Kidney tubule cell (primary cell): ENCODE measurements around the gene CSNK1E.

Experiments
- DNase-seq: peaks from one replicate; pipeline ENCODE4 v3.0.0-alpha.2; 2018; ENCODE audit warnings: low spot score

CSNK1E gene

DNA sequence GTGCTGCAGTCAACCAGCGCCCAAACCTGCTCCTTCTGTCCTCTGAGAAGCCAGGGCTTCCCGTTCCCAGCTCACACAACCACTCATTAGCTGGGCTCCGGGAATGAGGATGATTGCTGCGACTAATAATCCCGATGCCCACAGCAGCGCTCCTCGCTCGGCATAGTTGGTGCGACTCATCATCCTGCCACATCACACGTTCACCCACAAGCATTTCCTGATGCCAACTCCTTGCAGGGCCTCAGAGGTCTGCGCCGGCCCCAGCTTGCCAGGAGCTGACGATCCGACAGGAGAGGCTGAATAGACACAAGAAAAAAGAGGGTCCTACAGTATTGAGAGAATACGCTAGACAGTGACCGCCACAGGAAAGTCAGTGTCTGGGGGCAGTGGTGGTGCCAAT lies 10.6 kb upstream of the CSNK1E start:
- peak; percentile 84 for DNase-seq

DNA sequence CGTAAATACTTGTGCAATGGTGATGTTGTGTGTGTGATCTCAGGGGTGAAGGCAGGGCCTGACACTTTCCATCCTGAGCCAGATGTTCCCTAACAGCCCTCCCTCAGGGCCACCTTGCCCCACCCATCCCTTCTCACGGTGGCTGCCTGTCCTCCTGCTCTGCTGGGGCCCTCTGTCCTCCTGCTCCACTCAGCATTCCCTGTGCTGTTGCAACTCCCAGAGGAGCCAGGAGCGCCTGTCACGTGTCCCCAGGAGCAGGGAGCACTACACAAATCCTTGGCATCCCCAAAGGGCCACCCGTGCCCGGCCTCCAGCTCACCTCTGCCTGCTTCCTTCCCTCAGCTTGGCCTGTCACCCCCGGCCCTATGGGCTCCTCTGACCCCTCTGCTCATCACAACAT lies 10.2 kb upstream of the CSNK1E start:
- no peak for DNase-seq

DNA sequence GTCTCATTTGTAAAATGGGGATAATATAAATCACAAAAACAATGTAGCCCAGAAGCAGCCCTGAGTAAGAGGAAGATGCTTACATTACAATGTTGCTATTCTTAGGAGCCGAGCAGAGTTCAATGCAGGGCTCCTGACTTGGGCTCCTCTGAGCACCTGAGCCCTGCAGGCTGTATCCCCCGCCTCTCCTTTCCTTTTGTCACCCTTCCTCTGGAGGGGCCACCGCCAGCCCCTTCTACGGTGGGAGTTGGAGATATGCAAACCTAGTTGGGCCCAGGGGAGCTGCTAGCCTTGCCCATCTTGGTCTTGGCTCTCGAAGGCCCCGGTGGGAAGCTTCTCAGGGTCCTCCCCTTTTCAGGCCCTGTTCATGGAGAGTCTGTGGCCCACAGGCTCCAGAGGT lies 8.4 kb upstream of the CSNK1E start:
- DNase-seq: no peak

DNA sequence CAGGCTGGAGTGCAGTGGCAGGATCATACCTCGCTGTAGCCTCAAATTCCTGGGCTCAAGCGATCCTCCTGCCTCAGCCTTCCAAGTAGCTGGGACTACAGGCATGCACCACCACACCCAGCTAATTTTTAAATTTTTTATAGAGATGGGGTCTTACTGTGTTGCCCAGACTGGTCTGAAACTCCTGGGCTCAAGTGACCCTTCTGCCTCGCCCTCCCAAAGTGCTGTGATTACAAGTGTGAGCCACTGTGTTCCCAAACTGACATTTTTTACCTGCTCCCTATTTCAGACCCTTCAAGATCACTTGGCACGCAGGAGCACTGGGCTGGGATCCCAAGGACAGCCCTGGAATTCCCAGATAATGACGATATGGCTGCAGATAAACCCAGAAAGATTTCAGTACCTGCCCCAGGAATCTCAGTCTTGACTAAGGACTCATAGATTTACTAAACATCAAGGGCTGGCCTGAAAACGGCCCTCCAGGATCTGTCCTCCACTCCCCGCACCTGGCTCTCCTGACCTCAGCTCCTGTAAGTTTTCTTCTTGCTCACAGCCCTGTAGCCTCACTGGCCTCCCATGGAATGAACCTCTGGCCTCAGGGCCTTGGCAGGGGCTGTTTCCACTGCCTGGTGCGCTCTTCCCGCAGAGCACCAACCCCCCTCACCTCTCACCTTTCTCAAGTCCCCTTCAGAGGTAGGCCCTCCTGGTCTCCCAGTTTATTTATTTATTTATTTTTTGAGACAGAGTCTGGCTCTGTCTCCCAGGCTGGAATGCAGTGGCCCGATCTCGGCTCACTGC lies 3.6 kb upstream of the CSNK1E start:
- DNase-seq: no peak

DNA sequence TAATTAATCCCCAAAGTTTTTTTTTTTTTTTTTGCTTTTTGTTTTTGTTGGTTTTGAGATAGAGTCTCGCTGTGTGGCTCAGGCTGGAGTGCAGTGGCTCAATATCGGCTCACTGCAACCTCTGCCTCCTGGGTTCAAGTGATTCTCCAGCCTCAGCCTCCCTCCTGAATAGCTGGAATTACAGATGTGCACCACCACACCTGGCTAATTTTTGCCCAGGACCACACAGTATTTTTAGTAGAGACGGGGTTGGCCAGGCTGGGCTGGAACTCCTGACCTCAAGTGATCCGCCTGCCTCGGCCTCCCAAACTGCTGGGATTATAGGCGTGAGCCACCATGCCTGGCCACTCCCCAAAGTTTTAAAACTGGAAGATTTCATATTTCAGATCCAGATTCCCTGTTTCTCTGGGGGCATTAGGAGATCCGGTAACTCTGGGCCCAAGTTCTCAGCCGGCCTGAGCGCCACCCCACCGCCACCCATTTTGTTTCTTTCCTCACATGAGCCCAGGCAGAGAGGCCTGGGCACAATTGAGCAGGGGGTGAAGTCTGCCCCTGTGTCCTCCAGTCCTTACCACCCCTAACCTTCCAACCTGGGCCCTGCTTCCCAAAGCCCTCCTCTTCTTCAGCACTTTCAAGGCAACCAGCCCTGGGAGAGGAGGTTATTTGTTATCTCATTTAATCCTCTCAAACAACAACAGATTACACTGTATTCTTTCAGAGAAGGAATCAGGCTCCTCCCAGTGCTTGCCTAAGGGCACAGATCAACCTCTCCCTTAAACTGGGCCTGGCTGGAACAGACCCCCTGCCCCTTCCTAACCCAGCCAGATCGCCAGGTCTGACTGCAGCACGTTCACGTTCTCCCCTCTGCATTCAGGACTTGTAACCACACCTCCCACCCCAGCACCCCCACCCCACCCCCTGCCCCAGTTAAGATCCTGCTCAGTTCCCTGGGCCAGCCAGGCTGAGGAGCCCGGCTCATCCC lies 1.9 kb upstream of the CSNK1E start:
- DNase-seq: no peak

DNA sequence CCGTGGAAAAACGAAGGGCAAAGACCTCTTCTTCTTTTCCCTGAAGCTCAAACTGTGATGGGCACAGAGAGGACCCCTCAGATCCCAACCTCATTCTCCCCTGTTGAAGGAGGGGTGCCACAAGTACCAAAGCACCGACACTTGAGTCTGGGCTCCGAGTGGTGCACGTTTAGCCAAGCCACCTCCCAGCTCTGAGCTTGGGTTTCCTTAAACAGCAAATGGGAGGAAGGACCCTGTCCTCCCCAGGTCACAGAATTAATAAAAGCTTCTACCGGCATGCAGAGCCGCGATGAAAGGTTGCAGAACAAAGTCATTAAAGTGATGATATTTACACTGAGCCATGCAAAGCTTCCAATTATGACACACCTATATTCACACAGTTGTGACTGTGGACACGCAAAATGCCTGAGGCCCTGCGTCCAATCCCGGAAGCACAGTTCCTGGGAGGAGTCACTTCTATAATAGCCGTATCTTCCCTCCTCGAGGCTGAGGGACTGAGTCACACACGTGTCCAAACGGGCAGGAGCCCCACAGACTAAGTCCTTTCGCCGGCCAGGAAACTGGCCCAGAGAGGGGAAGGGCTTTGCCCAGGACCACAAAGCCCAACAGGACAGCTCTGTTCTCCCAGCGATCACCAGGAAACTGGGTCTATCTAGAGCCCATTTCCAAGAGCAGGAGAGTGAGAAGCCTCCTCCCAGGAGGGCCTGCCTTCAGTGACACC lies 922 bp upstream of the CSNK1E start:
- DNase-seq: peak; percentile 95

DNA sequence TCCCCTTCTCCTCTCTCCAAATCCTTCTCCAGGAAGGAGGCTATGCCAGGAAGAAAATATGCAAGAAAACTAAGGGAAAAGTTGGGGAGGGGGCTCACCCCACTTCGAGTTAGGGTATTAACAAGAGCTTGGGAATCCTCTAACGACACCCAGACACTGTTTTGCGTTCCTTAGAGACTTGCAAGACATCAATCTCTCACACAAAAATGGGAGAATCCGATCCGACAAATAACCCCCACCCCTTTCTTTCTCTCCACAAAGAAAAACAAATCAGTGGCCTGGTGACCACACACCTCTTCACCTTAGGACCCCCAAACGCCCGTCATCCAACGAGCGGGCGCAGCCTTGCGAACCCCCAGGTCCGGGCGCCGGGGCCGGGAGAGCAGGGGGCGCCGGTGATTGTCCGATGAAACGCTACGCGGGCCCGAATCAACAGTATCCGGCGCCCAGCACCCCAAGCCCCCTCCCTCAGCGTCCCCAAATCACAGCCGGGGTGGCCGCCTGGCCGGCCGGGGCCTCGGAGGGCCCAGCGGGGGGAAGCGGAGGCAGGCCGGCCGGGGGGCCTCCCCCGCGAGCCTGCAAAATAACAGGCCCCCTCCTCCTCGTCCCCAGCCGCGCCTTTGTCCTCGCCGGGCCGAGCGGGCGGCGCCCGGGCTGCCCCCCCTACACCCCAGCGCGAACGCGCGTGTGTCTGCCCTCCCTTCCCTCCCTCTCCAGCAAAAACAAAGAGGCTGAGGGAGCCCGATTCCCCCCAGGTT lies 690 bp downstream of the CSNK1E start:
- peak; percentile 52 for DNase-seq

DNA sequence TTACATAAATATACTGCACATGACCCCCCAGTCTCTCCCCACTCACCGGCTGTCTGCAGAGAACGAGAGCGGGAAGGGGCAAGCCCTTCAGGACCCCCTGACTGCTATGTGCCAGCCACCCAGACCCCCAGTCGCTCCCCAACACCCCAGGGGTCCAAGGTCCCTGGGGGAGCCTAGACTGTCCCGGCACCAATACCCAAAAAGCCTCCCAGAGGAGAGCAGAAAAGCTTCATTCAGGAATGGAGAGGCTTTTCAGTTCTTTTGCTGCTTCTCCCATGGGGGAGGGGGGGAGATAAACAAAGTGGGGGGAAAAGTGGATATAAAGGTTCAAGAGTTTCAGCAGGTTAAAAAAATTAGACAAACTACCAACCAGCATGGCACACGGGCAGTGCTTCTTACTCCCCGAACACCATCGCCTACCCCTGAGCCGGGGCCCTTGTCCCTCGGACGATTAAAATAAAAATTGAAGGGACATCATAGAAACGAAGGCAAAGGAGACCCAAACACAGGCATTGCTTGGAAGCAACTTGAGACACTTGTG lies 1.3 kb downstream of the CSNK1E start:
- no peak for DNase-seq

DNA sequence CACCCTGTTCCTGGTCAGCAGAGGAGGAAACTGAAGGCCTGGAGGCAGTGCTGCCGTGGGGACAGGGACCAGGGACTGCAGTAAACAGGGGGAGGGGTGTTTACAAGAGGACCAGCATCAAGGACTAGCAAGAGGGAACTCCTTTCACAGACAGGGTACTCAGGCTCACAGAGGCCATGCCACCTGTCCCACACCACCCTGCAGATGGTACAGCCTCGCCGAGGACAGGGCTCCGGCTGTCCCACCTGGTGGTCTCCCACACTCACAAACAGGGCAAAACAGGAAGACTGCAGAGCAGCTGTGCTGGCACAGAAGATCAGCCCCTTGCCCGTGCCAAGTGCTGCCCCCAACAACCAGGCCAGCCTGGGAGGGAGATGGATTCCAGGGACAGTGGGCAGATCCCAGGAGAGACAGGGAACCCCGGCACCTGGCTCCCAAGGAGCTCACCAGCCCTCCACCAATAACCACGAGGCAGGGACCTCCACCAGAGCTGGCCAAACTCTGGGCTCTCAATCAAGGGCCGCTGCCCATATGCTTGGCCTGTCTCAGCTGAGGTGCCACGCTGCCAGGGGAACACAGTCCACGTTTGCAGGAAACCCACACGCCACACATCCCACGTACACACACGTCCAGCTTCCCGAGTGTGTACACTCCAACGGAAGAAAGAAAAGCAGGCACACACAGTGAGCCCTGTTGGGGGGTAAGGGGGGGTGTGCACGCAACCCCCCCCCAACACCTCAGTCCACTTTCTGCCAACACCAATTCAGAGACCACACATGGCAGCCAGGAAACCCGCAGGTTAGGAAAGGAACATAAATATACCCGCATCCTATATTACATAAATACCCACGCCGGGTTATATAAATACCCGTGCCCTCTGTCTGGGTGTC lies 2.1 kb downstream of the CSNK1E start:
- DNase-seq: no peak

DNA sequence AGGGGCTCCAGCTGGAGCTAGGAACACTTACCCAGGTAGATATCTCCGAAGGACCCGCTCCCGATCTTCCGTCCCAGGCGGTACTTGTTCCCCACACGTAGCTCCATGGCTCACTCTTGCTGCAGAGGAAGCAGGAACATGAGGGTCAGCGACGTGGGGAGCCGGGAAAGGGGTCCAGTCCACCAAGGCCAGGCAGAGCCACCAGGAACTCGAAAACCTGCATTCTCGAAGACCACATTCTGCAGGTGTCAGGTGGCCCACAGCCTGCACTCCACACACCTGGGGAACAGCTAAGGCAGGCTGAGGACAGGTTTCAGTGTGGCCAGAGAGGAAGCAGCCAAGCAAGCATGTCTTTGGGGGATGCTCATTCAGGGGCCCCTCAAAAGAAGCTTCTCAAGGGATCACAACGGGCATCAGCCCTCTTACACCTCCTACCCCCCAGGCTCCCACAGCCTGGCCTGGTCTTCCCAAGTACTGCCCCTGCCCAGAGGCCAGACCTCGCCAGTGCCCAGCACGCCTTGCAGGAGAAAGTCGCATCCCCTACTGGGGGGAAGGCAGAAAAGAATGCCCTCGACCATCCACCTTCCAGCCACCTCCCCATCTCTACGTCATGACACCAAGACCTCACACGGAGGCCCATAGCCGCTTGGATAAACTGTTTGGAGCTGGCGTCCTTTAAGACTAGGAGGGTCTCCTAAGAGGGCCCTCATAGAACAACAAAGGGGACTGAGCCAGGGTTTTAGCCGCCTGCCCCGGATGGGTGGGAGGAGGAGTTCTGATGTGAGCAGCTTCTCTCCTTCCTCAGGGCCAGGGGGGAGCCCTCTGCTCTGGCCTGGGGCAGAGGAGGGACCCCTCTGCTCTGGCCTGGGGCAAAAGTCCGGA lies 2.9 kb downstream of the CSNK1E start:
- no peak for DNase-seq

DNA sequence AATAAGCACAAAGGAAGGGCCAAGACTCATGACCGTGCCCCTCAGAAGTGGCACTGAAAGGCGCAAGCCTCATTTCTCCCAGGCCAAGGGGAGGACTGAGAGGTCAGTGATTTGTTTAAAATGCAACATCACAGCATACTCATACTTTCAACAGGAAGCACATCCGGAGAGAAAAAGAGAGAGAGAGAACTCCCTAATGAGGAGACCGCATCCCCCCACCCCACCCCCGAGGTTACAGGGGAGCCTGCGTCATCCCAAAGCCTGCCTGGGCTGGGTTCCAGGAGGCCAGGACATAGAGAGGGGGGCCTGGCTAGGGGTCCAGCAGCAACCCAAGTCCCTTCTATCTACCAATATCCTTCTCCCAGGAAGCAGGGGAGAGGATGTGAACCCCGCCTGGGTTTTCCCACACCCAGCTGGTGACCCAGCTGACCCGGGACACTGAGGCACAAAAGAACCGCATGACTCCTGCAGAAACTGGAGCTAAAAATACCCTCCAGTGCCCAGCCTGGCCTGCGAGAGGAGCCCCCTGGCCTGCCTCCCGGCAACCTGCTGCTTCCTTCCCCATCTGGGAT lies 3.8 kb downstream of the CSNK1E start:
- DNase-seq: peak; percentile 81

DNA sequence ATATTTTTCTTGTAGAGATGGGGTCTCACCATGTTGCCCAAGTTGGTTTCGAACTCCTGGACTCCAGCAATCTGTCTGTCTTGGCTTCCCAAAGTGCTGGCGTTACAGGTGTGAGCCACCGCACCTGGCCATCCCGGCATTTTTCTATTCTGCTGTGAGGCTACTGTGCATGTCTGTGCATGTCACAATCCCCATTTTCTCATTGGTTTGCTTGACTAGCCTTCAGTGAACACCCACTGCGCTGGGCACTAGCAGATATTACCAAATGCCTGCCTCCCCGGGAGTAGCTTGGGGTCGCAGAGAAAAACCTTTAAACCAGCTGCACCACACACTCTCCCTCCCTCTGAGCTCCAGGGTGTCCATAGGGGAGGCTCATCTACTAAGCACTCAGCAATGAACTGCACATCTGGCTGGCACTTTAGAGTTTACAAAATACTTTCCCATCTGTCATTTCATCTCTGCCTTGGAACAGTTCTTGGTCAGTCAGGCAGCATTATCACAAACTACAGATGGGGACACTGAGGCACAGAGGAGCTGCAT lies 4.9 kb downstream of the CSNK1E start:
- DNase-seq: no peak

DNA sequence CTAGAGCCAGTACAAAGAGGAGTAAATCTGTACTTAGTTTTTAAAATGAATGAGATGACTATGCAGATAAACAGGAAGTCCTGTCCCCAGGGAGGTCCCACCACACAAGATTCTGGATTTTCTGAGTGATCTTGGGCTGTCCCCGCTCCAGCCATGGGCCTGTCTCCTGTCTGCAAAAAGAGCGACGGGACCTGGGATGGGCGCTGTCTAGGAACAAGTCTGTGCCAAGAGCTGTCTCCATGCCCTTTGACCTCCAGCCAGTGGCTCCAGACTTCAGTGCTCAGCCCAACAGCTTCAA lies 6.0 kb downstream of the CSNK1E start:
- no peak for DNase-seq

DNA sequence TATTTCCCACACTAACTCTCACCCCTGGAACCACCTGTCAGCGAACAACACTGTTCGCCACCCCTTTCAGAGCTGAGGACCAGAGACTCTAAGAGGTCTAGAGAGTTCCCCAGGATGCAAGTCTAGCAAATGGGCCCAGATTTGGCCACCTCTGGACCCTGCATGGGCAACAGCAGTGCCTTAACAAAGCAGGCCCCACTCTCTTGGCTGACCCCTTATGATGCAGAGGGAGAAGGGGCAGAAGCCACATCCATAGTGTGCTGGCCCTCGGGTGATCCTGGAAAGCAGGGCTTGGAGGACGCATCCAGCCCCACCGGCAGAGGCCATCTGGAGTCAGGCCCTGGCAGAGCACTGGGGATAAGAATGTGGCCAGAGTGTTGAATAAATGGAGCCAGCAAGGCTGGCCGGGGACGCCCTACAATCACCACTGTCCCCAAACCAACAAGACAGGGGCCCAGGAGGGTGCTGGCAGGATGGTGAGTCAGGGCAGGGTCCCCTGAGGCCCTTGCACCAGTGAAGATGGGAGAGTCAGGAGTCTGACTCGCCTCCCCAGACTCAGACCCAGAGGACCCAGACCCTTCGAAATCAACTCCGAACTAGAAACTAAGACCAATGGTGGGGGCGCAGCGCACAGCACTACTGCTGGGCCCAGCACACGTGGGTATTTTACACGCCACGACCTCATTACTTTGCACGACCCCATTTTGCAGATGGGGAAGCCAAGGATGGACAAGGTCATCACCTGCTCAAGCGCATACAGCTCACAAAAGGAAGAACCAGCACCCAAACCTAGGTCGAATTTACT lies 6.5 kb downstream of the CSNK1E start:
- DNase-seq: no peak

DNA sequence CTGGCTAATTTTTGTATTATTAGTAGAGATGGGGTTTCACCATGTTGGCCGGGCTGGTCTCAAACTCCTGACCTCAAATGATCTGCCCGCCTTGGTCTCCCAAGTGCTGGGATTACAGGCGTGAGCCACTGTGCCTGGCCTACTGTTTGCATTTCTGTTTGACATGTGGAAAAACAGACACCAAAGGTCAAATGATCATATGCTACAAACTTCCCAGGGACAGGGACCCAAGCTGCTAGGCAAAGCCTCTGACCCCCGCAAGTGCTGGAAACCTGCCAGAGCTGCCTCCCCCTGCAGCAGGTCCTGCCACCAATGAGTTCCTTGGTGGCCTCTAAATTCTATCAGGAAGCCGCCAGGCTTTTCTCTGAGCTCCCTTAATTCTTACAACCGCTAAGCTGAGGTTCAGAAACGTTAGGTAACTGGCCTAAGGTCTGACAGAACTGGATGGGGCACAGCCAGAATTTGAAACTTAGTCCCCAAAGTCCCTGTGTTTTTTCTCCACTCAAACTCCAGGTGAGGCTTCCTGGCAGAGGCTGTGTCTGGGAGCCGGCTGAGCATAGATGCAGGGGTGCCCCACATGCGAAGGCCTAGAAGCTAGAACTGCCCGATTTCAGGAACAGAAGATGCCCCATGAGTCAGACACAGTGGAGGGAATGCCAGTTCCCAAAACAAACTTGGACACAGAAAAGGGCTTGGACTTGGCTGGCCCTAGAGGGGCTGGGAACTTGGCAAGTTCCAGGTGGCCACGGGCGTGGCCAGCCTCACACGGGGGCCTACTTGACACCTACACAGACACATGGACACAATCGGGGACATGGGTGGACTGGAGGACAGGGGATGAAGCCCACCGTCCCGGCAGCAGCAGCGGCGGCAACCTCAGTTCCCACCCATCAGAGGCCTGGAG lies 7.4 kb downstream of the CSNK1E start:
- DNase-seq: no peak

DNA sequence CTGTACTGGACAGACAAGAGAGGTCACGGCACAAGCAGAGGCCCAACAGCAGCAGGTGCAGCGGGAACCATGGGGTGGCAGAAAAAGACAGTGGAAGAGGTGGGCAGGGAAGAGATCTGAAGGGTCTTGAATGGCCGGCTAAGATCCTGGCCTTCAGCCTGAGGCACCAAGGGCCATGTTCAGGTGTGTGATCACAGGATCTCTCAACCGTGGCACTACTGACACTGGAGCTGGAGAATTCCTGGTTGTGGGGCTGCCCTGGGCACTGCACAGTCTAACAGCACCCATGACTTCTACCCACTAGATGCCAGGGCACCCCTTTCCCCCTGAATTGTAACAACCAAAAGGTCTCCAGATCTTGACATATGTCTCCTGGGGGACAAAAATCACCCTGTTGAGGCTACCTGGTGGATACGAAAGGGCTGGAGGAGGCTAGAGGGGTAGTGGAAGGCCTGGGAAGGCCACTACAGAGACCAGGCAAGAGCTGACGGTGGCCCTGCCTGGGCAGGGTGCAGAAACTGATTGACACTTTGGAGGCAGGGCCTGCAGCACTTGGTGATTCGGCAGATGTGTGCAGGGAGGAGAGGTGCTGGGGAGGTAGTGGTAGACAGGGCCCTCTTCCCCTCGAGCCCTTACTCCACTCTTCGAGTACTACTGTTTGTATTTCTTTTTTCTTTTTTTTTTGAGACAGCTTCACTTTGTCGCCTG lies 8.3 kb downstream of the CSNK1E start:
- DNase-seq: no peak
